Measurements from ENCODE around the gene KCNJ12. TPM values are rescaled to one million over a fixed set of nuclear protein-coding genes. Genes with fewer than 3 reads are reported as not detected.

Gene KCNJ12
- total and polyA plus RNA-seq, 12 donors: 2.8 to 14.7 (median 8.5) TPM

- no peaks in the 10 kb centered on the region for H3K27me3 ChIP-seq
- DNase-seq (no peak), ATAC-seq (no peak)
- intact Hi-C loops (cut with DNase I): no loop called here
- TF ChIP-seq CTCF (IDR thresholded peaks at IDR 0.05): no peak
- no peaks in the 10 kb centered on the region for H3K9me3 ChIP-seq
- no peak overlapping the region for H3K4me3 ChIP-seq
- 66 to 75% methylated on average over 3 of the region's 3 CpGs for WGBS, 2 donors
- no peak overlapping the region for H3K27ac ChIP-seq
- peaks cover 0 to 9% (median 4%) of the 10 kb centered on the region in 9 donors for H3K4me1 ChIP-seq
- H3K36me3 ChIP-seq: no peaks in the 10 kb centered on the region
Measured at GRCh38 chr17:21351366-21352065, 24.6 kb upstream of the KCNJ12 start.

- Histone ChIP-seq H3K27me3 (no peaks in the 10 kb centered on the region), H3K4me3 (no peak overlapping the region), H3K9me3 (no peaks in the 10 kb centered on the region), H3K27ac (no peak overlapping the region), H3K36me3 (no peaks in the 10 kb centered on the region), H3K4me1 (peaks cover 0 to 3% (median 0%) of the 10 kb centered on the region in 9 donors)
- 75 to 87% methylated on average over 23 of the region's 23 CpGs for WGBS, 2 donors
- no peak for TF ChIP-seq CTCF (IDR thresholded peaks at IDR 0.05)
- peak in 2 of 8 donors; percentile 56 to 57 for ATAC-seq
- intact Hi-C loops (cut with DNase I): no loop called here
- no peak for DNase-seq
Measured at GRCh38 chr17:21352221-21352980, 23.8 kb upstream of the KCNJ12 start.

- 91 to 95% methylated on average over 8 of the region's 8 CpGs for WGBS, 2 donors
- Histone ChIP-seq H3K4me3 (no peak overlapping the region), H3K4me1 (peaks cover 0 to 7% (median 3%) of the 10 kb centered on the region in 9 donors), H3K9me3 (no peaks in the 10 kb centered on the region), H3K27me3 (no peaks in the 10 kb centered on the region), H3K36me3 (no peaks in the 10 kb centered on the region), H3K27ac (no peak overlapping the region)
- no peak for DNase-seq
- intact Hi-C loops (cut with DNase I): no loop called here
- no peak for TF ChIP-seq CTCF (IDR thresholded peaks at IDR 0.05)
- no peak for ATAC-seq
Measured at GRCh38 chr17:21352981-21353265, 23.2 kb upstream of the KCNJ12 start.

- ATAC-seq: peak in 1 of 8 donors; percentile 11
- Histone ChIP-seq H3K9me3 (no peaks in the 10 kb centered on the region), H3K36me3 (no peaks in the 10 kb centered on the region), H3K27ac (no peak overlapping the region), H3K27me3 (no peaks in the 10 kb centered on the region), H3K4me1 (peaks cover 0 to 12% (median 6%) of the 10 kb centered on the region in 9 donors), H3K4me3 (no peak overlapping the region)
- 84 to 88% methylated on average over 13 of the region's 13 CpGs for WGBS, 2 donors
- no peak for DNase-seq
- TF ChIP-seq CTCF (IDR thresholded peaks at IDR 0.05): no peak
- intact Hi-C loops (cut with DNase I): no loop called here
Measured at GRCh38 chr17:21353326-21354010, 22.7 kb upstream of the KCNJ12 start.
